GM21786 (cell line): Measurements from ENCODE around the gene CALML3.

Experiments used
- ATAC-seq: cut with Tn5 transposase; IDR thresholded peaks from one replicate; pipeline ENCODE4 v1.9.1; 2021; ENCODE audit not compliant: unreplicated experiment

CALML3 gene

GRCh38 chr10:5506246-5506645, 18.5 kb upstream of the CALML3 start:
- no peak for ATAC-seq

DNA sequence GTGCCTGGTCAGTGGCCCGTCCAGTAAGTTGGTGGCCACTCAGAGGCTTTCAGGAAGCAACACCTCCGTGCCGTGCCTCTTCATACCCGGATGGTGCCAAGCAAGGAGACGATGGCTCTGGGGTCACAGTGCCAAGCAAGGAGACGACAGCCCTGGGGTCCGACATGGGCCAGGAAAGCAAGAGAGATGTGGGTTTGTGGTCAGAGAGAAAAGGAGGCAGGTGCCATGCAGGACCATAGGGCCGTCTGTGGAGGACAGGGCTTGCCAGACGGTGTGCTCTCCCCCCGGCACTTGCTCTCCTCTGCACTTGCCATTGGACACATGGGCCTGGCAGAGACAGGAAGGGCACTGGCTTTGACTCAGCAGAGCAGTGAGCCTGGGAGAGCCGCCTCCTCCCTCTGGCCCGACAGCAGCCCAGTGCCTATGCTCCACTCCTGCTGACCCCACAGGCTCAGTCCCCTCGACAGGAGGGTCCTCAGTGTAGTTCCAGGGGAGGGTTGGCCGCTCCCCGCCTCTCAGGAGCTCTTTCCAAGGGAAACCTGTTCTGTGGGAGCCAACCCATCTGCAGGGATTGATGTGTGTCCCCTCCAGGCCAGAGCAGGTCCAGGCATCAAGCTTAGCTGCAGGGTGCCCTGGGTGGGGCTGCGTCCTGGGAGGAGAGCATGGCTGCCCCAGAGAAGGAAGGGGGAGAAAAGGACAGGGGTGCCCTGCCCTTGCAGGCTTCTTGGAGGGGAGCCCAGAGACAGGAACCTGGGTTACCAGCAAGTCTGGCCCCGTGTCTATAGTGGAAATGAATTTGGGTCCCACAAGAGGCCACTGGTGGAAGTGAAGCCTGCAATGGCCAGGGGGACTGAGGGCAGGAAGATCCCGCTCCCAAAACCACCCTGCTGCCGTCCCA, 17.8 kb upstream of the CALML3 start:
- ATAC-seq: no peak

DNA sequence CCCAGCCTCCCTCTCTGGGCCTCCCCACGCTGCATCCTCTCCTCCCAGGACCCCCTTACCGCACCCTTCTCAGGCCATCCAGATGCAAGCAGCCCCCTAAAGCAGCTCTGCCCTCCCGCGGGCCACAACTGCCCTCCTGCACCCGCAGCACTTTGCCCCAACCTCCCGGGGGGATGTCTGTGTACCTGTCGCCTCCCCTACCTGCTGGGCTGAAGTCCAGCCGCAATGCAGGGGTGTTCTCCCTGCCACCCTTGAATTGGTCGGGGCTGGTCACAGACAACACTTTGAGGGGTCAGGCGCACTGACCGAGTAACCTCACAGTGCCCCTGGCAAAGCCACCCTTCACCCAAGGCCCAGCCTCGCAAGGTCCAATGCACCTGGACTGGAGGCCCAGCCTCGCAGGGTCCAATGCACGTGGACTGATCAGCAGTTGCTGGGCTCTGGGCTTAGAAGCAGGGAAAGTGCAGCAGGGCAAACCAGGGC, 17.1 kb upstream of the CALML3 start:
- ATAC-seq: no peak

GRCh38 chr10:5508161-5508604, 16.6 kb upstream of the CALML3 start:
- ATAC-seq: no peak

DNA sequence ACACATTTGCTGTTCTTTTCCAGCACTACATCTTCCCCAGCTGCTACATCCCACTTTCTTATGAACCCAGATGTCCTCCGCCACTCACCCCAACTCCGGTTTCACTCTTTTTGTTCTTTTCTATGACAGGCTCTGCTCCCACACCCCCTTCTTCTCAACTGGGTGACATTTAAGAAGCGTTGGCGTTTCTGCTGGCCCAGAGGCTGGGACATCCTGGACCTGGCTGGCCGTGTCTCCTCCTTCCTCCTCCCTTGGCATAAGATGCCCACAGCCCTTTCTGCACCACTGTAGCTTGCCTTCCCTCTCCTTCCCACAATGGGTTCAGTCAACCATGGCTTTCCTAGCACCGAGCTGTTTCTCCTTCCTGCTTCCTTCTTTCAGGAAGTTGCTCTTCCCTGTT, 16.0 kb upstream of the CALML3 start:
- ATAC-seq: no peak

DNA sequence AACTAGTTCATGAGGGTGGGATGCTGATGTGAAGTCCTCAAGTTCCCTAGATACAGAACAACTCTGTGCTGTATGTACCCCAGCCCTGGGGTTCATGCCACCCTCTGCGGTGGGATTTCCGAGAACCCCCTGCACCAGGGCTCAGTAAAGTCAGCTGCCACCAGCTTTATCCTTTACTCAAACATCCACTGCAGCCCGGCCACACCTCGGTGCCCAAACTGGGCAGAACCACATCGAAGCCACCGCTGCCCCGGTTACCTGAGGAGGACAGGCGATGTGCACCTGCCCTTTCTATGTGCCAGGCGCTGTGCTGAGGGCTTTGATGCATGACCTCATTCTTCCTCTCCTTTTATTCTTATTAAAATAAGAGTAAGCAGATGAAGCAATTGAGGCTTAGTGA, 15.5 kb upstream of the CALML3 start:
- no peak for ATAC-seq

DNA sequence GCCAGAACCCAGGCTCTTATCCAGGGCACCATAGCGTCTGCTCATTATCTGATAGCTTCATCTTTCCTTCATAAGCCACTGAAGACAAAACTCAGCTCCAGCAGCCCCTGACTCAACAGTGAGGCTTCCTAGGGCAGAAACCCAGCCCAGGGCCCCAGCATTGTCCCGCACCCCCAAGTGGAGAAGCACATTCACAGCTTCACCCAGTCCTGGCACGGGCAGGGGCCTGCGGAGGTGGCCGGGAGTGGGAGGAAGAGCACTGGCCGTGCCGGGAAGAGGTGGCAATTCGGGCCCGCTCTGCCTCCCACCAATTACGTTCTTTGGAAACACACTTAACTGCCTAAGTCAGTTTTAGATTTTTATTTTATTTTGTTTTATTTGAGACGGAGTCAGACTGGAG, 15.1 kb upstream of the CALML3 start:
- ATAC-seq: no peak

- no peak for ATAC-seq
Observed at GRCh38 chr10:5510281-5511072, 14.3 kb upstream of the CALML3 start.

GRCh38 chr10:5511231-5511884, 13.4 kb upstream of the CALML3 start:
- no peak for ATAC-seq

DNA sequence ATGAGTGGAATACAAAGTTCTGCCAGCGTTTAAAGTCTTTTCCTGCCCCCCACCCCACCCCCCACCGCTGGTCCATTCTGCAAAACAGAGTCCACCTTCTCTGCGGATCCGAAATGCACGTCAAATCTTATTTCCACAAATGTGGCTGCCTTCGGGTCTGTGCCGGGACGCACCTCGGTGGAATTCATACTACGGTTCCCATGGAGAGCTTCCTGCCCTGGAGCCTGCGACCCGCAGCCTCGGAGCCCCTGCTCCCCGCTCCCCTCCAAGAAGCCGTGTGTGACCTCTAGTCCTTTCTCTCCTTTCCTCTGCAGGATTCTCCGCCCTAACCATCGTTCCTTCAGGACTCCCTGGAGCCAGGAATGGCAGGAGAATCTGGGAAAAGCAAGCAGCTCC, 12.9 kb upstream of the CALML3 start:
- no peak for ATAC-seq

GRCh38 chr10:5512331-5512730, 12.4 kb upstream of the CALML3 start:
- no peak for ATAC-seq

- ATAC-seq: no peak
Observed at GRCh38 chr10:5512881-5513612, 11.7 kb upstream of the CALML3 start.

DNA sequence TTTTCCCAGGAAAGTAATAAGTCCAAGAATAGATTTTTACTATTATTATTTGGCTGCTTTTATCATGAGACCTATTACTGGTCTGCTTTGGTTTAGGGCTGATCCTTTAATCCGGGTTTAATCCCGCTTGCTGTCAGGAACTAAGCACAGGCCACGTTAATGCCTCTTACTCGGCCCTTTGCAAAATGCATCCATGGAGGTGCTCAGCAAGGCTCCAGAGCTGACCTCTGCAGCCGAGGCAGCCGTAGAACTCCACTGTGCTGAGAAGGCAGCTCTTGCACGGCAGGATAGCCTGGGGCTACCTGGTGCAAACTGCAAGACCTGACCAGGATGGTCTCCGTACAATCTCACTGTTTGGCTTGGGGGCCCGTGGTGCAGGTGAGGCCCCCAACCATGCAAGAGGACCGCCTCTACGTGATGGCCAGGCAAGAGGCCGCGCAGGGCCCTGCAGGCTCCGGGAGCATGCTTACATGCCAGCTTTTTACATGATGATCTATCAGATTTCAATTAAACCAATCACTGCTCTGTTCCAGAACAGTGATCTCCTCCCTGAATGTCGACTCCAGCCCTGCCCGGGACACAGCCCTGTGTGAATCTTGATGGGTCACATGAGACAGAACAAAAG, 10.4 kb upstream of the CALML3 start:
- ATAC-seq: no peak

- no peak for ATAC-seq
Observed at GRCh38 chr10:5515948-5516761, 8.6 kb upstream of the CALML3 start.

GRCh38 chr10:5517546-5517945, 7.2 kb upstream of the CALML3 start:
- ATAC-seq: no peak

DNA sequence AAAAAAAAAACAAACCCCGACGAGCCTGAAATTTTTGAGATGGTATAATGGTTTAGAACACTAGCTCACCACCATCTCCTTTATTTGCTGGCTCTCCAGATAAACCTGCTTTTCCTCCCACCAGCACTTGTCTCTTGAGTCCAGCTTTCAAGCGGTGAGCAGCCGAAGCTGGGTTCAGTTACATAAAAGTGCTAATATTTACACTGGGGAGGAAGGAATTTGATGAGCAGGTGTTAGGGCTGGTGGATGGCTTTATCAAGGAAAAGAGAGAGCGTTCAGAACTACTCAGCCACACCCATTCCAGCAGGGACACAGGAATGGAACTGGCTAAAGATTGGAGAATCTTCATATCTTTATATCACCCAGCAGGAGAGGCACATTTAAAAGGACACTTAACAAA, 6.6 kb upstream of the CALML3 start:
- no peak for ATAC-seq

DNA sequence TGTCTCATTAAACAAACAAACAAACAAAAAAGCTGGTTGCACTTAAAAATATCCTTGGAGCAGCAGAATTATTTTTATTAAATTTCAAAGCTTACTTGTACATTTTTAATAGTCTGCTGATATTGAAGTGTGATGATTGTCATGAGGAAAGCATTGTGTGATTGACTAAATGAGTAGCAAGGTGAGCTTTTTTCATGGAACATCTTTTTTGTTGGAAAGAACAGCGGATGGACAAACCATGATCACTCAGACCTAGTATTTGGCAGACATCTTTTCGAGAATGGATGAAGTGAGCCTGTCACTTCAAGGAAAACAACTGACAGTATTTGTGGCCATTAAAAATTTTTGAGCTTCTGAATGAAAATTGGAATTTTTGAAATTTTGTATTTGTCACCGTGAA, 5.7 kb upstream of the CALML3 start:
- ATAC-seq: no peak

- no peak for ATAC-seq
Observed at GRCh38 chr10:5522913-5523560, 1.7 kb upstream of the CALML3 start.
